Thyroid gland (tissue), 4 donors: ENCODE data around the gene ADGRF5. TPM values are rescaled to one million over a fixed set of nuclear protein-coding genes. Genes with fewer than 3 reads are reported as not detected.

ENCODE experiments used
- DNase-seq, 2 donors: peaks; one replicate each; pipeline ENCODE4 v3.0.0-alpha.2; 2019
- H3K27ac ChIP-seq, 3 donors: fragments of 200-600 bp; sonication (generic); 1 replicate in 2 of 3; 2 replicates in 1 of 3; pipeline ENCODE4 v1.5.1; 2016 to 2019; ENCODE audit warnings: mild to moderate bottlenecking in 1 of 3, moderate library complexity in 1 of 3
- H3K27me3 ChIP-seq: fragments of 200-600 bp; sonication (generic); one replicate; pipeline ENCODE4 v1.5.1; 2019
- H3K36me3 ChIP-seq, 2 donors: fragments of 200-600 bp; sonication (generic); one replicate each; pipeline ENCODE4 v1.5.1; 2016 to 2019
- H3K4me1 ChIP-seq, 2 donors: fragments of 200-600 bp; sonication (generic); one replicate each; pipeline ENCODE4 v1.5.1; 2017 to 2019
- H3K4me3 ChIP-seq, 3 donors: fragments of 200-600 bp; sonication (generic); replicated peaks in 1 of 3; 1 replicate in 2 of 3; 2 replicates in 1 of 3; pipeline ENCODE4 v1.5.1; 2016; ENCODE audit warnings: mild to moderate bottlenecking in 1 of 3
- H3K9me3 ChIP-seq: fragments of 200-600 bp; sonication (generic); one replicate; pipeline ENCODE4 v1.5.1; 2017
- POLR2A ChIP-seq, 2 donors: fragments of 450-650 bp; IDR thresholded peaks; one replicate each; pipeline ENCODE4 v1.6.1; 2017; ENCODE audit warnings: antibody characterized with exemption in 2 of 2, mild to moderate bottlenecking in 2 of 2, moderate library complexity in 1 of 2
- WGBS, 2 donors: methylation state at CpG; one replicate each; pipeline ENCODE4 v1.1.5; 2017; 5-methylcytosine and 5-hydroxymethylcytosine counted together
- intact Hi-C: fragments of 100-400 bp; cut with DNase I; formaldehyde crosslinking; loops from one replicate; pipeline ENCODE4 v1.15.1; 2023
- total RNA-seq, 4 donors: library from RNA; depleted of rRNA; stranded (reverse); fragments of >200 nt; gene quantifications; one replicate each; pipeline ENCODE4 v1.2.3, GENCODE V29; 2016
- TF ChIP-seq, protein P1 (sequence below), 6 experiments: fragments of 200-600 bp in 3 of 6; fragments of 450-650 bp in 3 of 6; sonication (generic) in 3 of 6; IDR thresholded peaks; one replicate each; pipeline ENCODE4 v1.5.1; 2016 to 2019; ENCODE audit warnings: antibody characterized with exemption in 6 of 6, mild to moderate bottlenecking in 2 of 6, inconsistent platforms in 1 of 6, moderate library complexity in 1 of 6

ADGRF5 gene
- total RNA-seq, 4 donors from 2014 or later = 33.2 to 85.3 (median 51.2) TPM

- no peak for DNase-seq
- no peak overlapping the region for H3K4me3 ChIP-seq
- no peak for TF ChIP-seq POLR2A (IDR thresholded peaks at IDR 0.05)
- TF ChIP-seq, protein P1, sequence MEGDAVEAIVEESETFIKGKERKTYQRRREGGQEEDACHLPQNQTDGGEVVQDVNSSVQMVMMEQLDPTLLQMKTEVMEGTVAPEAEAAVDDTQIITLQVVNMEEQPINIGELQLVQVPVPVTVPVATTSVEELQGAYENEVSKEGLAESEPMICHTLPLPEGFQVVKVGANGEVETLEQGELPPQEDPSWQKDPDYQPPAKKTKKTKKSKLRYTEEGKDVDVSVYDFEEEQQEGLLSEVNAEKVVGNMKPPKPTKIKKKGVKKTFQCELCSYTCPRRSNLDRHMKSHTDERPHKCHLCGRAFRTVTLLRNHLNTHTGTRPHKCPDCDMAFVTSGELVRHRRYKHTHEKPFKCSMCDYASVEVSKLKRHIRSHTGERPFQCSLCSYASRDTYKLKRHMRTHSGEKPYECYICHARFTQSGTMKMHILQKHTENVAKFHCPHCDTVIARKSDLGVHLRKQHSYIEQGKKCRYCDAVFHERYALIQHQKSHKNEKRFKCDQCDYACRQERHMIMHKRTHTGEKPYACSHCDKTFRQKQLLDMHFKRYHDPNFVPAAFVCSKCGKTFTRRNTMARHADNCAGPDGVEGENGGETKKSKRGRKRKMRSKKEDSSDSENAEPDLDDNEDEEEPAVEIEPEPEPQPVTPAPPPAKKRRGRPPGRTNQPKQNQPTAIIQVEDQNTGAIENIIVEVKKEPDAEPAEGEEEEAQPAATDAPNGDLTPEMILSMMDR (IDR thresholded peaks at IDR 0.05) = no peak
- no peaks in the 10 kb centered on the region for H3K36me3 ChIP-seq
- H3K4me1 ChIP-seq = peaks cover 0 to 4% of the 10 kb centered on the region in 2 donors
- 91 to 93% methylated on average over 4 of the region's 4 CpGs for WGBS, 2 donors
- no peaks in the 10 kb centered on the region for H3K9me3 ChIP-seq
- no peaks in the 10 kb centered on the region for H3K27me3 ChIP-seq
- intact Hi-C loops = no loop called here
- H3K27ac ChIP-seq = no peak overlapping the region
These were observed 5.9 kb downstream of the ADGRF5 start for GRCh38 chr6:46915866-46916265.

DNA sequence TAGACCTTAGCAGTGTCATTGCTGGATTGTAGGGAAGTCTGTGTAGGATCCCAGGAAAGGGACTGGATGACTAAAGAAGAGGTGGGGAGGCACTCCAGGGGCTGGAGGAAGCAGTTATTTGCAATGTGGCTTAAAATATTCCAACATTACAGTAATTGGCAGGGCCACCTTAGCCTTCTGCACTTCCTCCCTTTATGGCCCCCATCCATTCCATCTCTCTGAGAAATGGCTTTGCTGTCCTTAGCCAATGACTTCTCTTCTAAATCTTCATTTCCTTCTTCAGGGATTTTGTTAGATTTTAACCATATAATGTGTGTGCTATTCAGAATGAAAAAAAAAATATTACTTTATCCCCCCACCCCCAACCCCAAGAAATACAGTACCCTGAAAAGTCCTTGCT lies 6.4 kb downstream of the ADGRF5 start:
- H3K27me3 ChIP-seq = no peaks in the 10 kb centered on the region
- no peaks in the 10 kb centered on the region for H3K36me3 ChIP-seq
- H3K9me3 ChIP-seq = no peaks in the 10 kb centered on the region
- H3K4me3 ChIP-seq = no peak overlapping the region
- H3K4me1 ChIP-seq = peaks cover 0 to 4% of the 10 kb centered on the region in 2 donors
- TF ChIP-seq, protein P1 (IDR thresholded peaks at IDR 0.05) = no peak
- TF ChIP-seq POLR2A (IDR thresholded peaks at IDR 0.05) = no peak
- no peak overlapping the region for H3K27ac ChIP-seq
- intact Hi-C loops = no loop called here
- DNase-seq = no peak

- intact Hi-C loops = no loop called here
- Histone ChIP-seq H3K9me3 (no peaks in the 10 kb centered on the region), H3K27ac (no peak overlapping the region), H3K4me1 (peaks cover 0 to 4% of the 10 kb centered on the region in 2 donors), H3K4me3 (no peak overlapping the region), H3K36me3 (no peaks in the 10 kb centered on the region), H3K27me3 (no peaks in the 10 kb centered on the region)
- TF ChIP-seq, protein P1 (IDR thresholded peaks at IDR 0.05) = no peak
- no peak for TF ChIP-seq POLR2A (IDR thresholded peaks at IDR 0.05)
- WGBS, 2 donors = 83 to 90% methylated on average over 4 of the region's 4 CpGs
- no peak for DNase-seq
These were observed 7.4 kb downstream of the ADGRF5 start for GRCh38 chr6:46914279-46914810.

GRCh38 chr6:46909371-46909770 lies 12.4 kb downstream of the ADGRF5 start:
- intact Hi-C loops = no loop called here
- Histone ChIP-seq H3K36me3 (no peaks in the 10 kb centered on the region), H3K27ac (peak overlapping the region in 1 of 3 donors; percentile 32), H3K27me3 (no peaks in the 10 kb centered on the region), H3K9me3 (no peaks in the 10 kb centered on the region), H3K4me3 (no peak overlapping the region), H3K4me1 (peaks cover 0 to 4% of the 10 kb centered on the region in 2 donors)
- TF ChIP-seq, protein P1 (IDR thresholded peaks at IDR 0.05) = no peak
- TF ChIP-seq POLR2A (IDR thresholded peaks at IDR 0.05) = no peak
- DNase-seq = no peak
- 60 to 71% methylated on average over 2 of the region's 2 CpGs for WGBS, 2 donors

DNA sequence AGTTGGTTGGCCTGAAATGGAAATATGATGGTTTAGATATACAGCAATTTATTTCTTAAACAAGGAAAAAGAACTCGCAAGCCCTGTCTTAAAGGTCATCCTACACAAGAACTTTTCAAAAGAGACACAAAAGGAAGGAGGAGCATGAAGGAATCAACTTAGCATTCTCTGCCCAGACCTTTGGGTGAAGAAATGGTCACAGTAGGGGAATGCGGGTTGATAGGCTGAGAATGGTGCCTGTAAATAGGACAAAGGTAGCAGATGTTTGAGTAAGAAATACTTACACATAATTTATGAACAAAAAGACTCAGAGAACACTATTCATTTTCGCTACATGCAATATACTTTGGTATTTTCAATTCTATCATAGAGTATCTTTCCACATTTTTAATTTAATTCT lies 15.0 kb downstream of the ADGRF5 start:
- 94 to 96% methylated on average over 3 of the region's 3 CpGs for WGBS, 2 donors
- DNase-seq = no peak
- intact Hi-C loops = no loop called here
- Histone ChIP-seq H3K9me3 (no peaks in the 10 kb centered on the region), H3K4me1 (peaks cover 9 to 17% of the 10 kb centered on the region in 2 donors), H3K27me3 (no peaks in the 10 kb centered on the region), H3K4me3 (no peak overlapping the region), H3K36me3 (no peaks in the 10 kb centered on the region), H3K27ac (no peak overlapping the region)
- TF ChIP-seq, protein P1 (IDR thresholded peaks at IDR 0.05) = no peak
- TF ChIP-seq POLR2A (IDR thresholded peaks at IDR 0.05) = no peak
